Endothelial cell of umbilical vein (primary cell): ENCODE measurements around the gene MSRB2.

Source experiments
- CTCF ChIP-seq, 2 donors: IDR thresholded peaks; 1 replicate in 1 of 2; 2 replicates in 1 of 2; pipeline ENCODE4 v1.5.1; 2011; ENCODE audit warnings: low read length in 2 of 2, mild to moderate bottlenecking in 2 of 2, moderate library complexity in 2 of 2, control low read depth in 1 of 2, inconsistent platforms in 1 of 2, low read depth in 1 of 2; ENCODE audit not compliant: insufficient read depth in 1 of 2; ENCODE audit errors: extremely low read depth in 1 of 2
- GATA2 ChIP-seq: IDR thresholded peaks from 2 replicates; pipeline ENCODE4 v1.7.0; 2011; ENCODE audit warnings: low read depth, mild to moderate bottlenecking, moderate library complexity, mixed read lengths, low read length; ENCODE audit not compliant: insufficient read length, insufficient read depth
- JUN ChIP-seq: IDR thresholded peaks from 2 replicates; pipeline ENCODE4 v1.6.1; 2011; ENCODE audit warnings: borderline replicate concordance, low read depth; ENCODE audit not compliant: insufficient read length, insufficient read depth
- MYC ChIP-seq: IDR thresholded peaks from one replicate; pipeline ENCODE4 v1.6.1; 2011; ENCODE audit warnings: mild to moderate bottlenecking, low read depth, low read length
- POLR2A ChIP-seq: IDR thresholded peaks from 2 replicates; pipeline ENCODE4 v1.6.1; 2012; ENCODE audit warnings: low read depth, mild to moderate bottlenecking, control low read depth, low read length
- POLR2AphosphoS5 ChIP-seq: IDR thresholded peaks from 2 replicates; pipeline ENCODE4 v1.6.1; 2012; ENCODE audit warnings: low read depth, mild to moderate bottlenecking, control low read depth, low read length, moderate library complexity; ENCODE audit not compliant: insufficient read depth

GRCh38 chr10:23073527-23073926, 21.9 kb upstream of the MSRB2 start:
- TF ChIP-seq CTCF (IDR thresholded peaks at IDR 0.05; ENCODE audit: extremely low read depth in 1 of 2, insufficient read depth in 1 of 2, low read depth in 1 of 2, low read length in 2 of 2), result no peak
- TF ChIP-seq MYC, result no peak
- no peak for TF ChIP-seq JUN
- no peak for TF ChIP-seq GATA2
- TF ChIP-seq POLR2A, result no peak
- TF ChIP-seq POLR2AphosphoS5, result no peak
